ENCODE results near the gene LDLRAD2. TPM values are rescaled to one million over a fixed set of nuclear protein-coding genes. Genes with fewer than 3 reads are reported as not detected.

The LDLRAD2 gene
- total RNA-seq, 1 experiment from 2014 or later = not detected

DNA sequence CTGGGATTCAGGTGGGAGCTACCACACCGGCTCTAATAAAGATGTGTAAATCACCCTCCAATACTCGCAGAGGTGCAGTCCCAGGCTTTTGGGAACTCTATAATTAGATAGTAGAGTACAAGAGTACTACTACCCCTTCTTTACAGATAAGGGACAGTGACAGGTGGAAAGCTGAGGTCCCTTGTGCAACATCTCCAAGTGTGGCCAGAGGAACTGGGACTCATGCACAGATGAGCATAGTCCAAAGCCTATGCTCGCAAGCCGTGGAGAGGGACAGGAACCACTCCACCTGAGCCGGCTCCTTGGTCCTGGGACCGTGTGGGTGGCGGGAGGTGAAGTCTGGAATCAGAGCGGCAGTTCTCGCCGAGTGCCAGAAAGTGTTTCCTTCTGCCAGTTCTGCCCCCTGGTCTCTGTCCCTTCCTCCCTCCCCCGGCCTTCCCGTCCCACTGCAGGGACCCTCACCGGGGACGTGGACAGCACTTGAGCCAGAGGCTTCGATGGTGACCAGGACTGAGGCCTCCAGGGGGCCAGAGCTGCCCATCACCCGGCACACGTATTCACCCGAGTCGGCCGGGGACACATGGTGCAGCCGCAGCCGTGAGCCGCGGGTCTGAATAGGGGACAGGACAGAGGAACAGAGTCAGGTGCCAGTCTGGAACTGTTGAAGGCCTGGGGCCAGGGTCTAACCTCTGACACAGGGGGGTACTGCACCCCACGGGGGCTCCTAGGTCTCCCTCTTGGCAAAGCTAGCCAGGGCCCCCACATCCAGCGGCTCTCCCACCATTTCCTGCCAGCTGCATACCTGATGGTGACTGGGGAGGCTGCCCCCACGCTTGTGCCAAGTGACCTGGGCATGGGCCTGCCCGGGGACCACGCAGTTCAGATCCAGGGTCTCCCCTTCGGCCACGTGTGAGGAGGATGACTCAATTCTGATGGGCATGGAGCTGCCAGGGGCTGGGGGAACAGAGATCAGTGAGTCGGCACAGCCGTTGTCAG lies 33.9 kb downstream of the LDLRAD2 start:
- ChIA-PET RAD21 (ENCODE audit: low non-redundant PET in 1 of 2, low total read pairs in 2 of 2, uncharacterized antibody in 2 of 2, unreplicated experiment in 2 of 2) (no interaction called here), POLR2A (no interaction called here), CTCF (no interaction called here)
- DNase-seq (ENCODE audit: low read depth, low spot score) (no peak), ATAC-seq (no peak)
- intact Hi-C loops (cut with micrococcal nuclease) = no loop called here
- H2AFZ ChIP-seq (ENCODE audit: low read depth, low read length, poor library complexity, severe bottlenecking) = no peak overlapping the region
- no peaks in the 10 kb centered on the region for H3K79me2 ChIP-seq (ENCODE audit: insufficient read depth, low read length)
- H3K9me3 ChIP-seq (ENCODE audit: control insufficient read depth in 1 of 2, insufficient read depth in 1 of 2, low read depth in 1 of 2, low read length in 2 of 2) = no peaks in the 10 kb centered on the region
- H3K4me2 ChIP-seq (ENCODE audit: low read length) = no peak overlapping the region
- BruUV-seq (replicated peaks) = no TSS peak
- no peak overlapping the region for H3K4me3 ChIP-seq (replicated peaks in 1 of 2; ENCODE audit: low read depth in 1 of 2, low read length in 2 of 2)
- H3K36me3 ChIP-seq (ENCODE audit: control insufficient read depth in 1 of 2, insufficient read depth in 2 of 2, low read length in 2 of 2) = peaks cover 0 to 3% of the 10 kb centered on the region in 2 experiments; a peak in 1 of 4 replicates
- H3K27ac ChIP-seq (ENCODE audit: low read depth, low read length) = no peak overlapping the region
- H3K9ac ChIP-seq (ENCODE audit: low read length) = no peak overlapping the region
- no peaks in the 10 kb centered on the region for H4K20me1 ChIP-seq (ENCODE audit: insufficient read depth)
- H3K4me1 ChIP-seq (ENCODE audit: control insufficient read depth in 1 of 2, insufficient read depth in 2 of 2, low read length in 2 of 2) = no peaks in the 10 kb centered on the region
- TF ChIP-seq FOSL1 (IDR thresholded peaks at IDR 0.05; ENCODE audit: low read depth) = no peak
- TF ChIP-seq ZNF274 (IDR thresholded peaks at IDR 0.05; ENCODE audit: low read depth, low read length) = no peak
- H3K9me2 ChIP-seq (ENCODE audit: insufficient read depth) = no peaks in the 10 kb centered on the region
- H3K27me3 ChIP-seq (ENCODE audit: insufficient read depth, low read length) = no peaks in the 10 kb centered on the region

GRCh38 chr1:21847223-21848205 lies 35.4 kb downstream of the LDLRAD2 start:
- H2AFZ ChIP-seq (ENCODE audit: low read depth, low read length, poor library complexity, severe bottlenecking) = no peak overlapping the region
- H3K36me3 ChIP-seq (ENCODE audit: control insufficient read depth in 1 of 2, insufficient read depth in 2 of 2, low read length in 2 of 2) = no peaks in the 10 kb centered on the region; a peak in 1 of 4 replicates
- H3K9me3 ChIP-seq (ENCODE audit: control insufficient read depth in 1 of 2, insufficient read depth in 1 of 2, low read depth in 1 of 2, low read length in 2 of 2) = no peaks in the 10 kb centered on the region
- ChIA-PET CTCF (no interaction called here), RAD21 (ENCODE audit: low non-redundant PET in 1 of 2, low total read pairs in 2 of 2, uncharacterized antibody in 2 of 2, unreplicated experiment in 2 of 2) (no interaction called here), POLR2A (no interaction called here)
- no TSS peak for BruUV-seq (replicated peaks)
- H3K27me3 ChIP-seq (ENCODE audit: insufficient read depth, low read length) = no peaks in the 10 kb centered on the region
- no peaks in the 10 kb centered on the region for H3K9me2 ChIP-seq (ENCODE audit: insufficient read depth)
- no peak overlapping the region for H3K4me2 ChIP-seq (ENCODE audit: low read length)
- H3K79me2 ChIP-seq (ENCODE audit: insufficient read depth, low read length) = no peaks in the 10 kb centered on the region
- intact Hi-C loops (cut with micrococcal nuclease) = no loop called here
- DNase-seq (ENCODE audit: low read depth, low spot score) = no peak
- H3K27ac ChIP-seq (ENCODE audit: low read depth, low read length) = no peak overlapping the region
- H4K20me1 ChIP-seq (ENCODE audit: insufficient read depth) = no peaks in the 10 kb centered on the region
- no peak overlapping the region for H3K4me3 ChIP-seq (replicated peaks in 1 of 2; ENCODE audit: low read depth in 1 of 2, low read length in 2 of 2)
- no peaks in the 10 kb centered on the region for H3K4me1 ChIP-seq (ENCODE audit: control insufficient read depth in 1 of 2, insufficient read depth in 2 of 2, low read length in 2 of 2)
- H3K9ac ChIP-seq (ENCODE audit: low read length) = no peak overlapping the region
- ATAC-seq = no peak
- TF ChIP-seq RAD21 (IDR thresholded peaks at IDR 0.05; ENCODE audit: low read depth) (no peak), SP1 (IDR thresholded peaks at IDR 0.05; ENCODE audit: low read depth) (no peak), EZH2 (IDR thresholded peaks at IDR 0.05) (no peak), FOSL1 (IDR thresholded peaks at IDR 0.05; ENCODE audit: low read depth) (no peak), TCF7L2 (IDR thresholded peaks at IDR 0.05; ENCODE audit: borderline replicate concordance, extremely low read depth, insufficient read depth, insufficient read length) (no peak), ZBTB33 (IDR thresholded peaks at IDR 0.05; ENCODE audit: extremely low read depth, insufficient replicate concordance, low read length) (no peak), ZFX (IDR thresholded peaks at IDR 0.05) (no peak), ZNF274 (IDR thresholded peaks at IDR 0.05; ENCODE audit: low read depth, low read length) (no peak), YY1 (IDR thresholded peaks at IDR 0.05; ENCODE audit: extremely low read depth, insufficient replicate concordance, low read depth, low read length) (no peak), EGR1 (IDR thresholded peaks at IDR 0.05; ENCODE audit: low read depth) (no peak)
- TF ChIP-seq, protein P1, sequence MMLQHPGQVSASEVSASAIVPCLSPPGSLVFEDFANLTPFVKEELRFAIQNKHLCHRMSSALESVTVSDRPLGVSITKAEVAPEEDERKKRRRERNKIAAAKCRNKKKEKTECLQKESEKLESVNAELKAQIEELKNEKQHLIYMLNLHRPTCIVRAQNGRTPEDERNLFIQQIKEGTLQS (IDR thresholded peaks at IDR 0.05) = no peak

All from HCT116 (cell line).